NCI-H460 (cell line): ENCODE results near the gene TTI1. TPM values are rescaled to one million over a fixed set of nuclear protein-coding genes. Genes with fewer than 3 reads are reported as not detected.

ENCODE experiments used
- DNase-seq: peaks from one replicate; pipeline ENCODE4 v3.0.0-alpha.2; 2016; ENCODE audit warnings: low read depth; ENCODE audit errors: extremely low read depth
- total RNA-seq: library from RNA; depleted of rRNA; stranded (reverse); fragments of >200 nt; shearing (Covaris generic); gene quantifications from 2 replicates; pipeline ENCODE4 v1.2.3, GENCODE V29; 2014

The TTI1 gene
- total RNA-seq, 1 experiment from 2014 or later, result 27.3 TPM

DNA sequence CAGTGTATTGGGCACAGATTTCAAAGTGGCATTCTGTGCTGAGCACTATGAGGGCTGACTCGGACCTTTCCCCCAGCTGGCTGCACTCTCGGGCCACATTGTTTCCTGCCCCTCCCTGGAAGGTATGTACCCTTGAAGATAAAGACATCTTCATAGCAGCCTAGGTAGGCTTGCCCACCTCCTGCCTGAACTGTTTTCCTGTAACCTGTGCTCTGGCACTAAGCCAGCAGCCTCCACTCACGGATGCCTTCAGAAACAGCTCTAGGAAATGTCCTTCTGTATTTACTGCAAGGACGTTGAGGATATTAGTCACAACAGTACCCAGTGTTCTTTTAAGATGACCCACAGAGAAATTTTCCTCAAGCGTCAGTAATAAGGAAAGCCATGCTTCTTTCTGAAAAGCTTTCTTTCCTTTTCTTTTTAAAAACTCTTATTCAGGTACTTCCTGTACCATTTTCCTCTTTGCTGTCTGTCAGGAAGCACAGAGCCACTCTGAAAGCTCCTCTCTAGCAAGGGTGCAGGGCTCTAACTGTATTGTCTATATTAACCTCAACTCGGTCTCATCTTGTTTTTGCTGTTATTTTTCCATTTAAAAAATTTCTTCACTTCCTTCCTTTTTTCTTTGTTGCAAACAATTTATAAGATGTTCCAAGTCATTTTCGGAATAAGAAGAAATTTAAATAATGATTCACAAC lies 43.5 kb downstream of the TTI1 start:
- DNase-seq, result no peak

- DNase-seq, result no peak
Observed at GRCh38 chr20:37988306-37988954, 44.8 kb downstream of the TTI1 start.

- no peak for DNase-seq
Observed at GRCh38 chr20:37987602-37988290, 45.5 kb downstream of the TTI1 start.

- no peak for DNase-seq
Observed at GRCh38 chr20:37986873-37987601, 46.2 kb downstream of the TTI1 start.

DNA sequence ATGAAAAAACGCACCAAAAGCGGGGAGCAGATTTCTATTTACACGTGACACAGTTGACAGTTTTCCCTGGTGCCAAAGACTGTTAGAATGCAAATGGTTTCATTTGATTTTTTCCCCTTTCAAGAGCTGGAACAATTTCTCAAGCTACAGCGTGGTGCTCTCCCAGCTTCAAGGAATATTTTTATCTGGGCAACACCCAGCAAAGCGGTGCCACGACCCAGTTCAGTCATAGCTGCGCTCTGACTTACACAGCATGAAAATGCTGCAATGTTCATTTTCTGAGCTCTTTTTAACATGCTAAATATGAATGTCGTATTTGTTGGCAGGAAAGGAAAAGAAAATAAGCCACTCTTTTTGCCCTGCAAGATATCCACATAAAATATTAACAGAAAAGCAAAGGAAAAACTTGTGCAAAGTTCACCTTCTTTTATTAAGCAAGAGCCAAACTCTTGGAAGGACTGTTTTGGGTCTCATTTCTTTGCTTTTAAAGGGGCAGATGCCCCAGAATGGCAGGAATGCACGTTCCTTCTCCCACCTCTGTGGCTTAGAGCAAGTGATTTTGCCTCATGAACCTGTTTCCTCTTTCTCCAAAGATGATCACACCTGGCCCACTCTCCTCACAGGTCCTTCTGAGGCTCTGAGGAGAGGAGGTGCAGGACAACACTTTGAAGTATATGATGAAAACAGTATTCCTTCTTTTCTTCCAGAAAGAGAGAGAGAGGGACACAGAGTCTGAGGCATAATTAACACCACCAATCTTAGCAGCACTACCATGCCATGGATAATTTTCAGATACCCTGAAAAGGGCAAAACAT lies 47.0 kb downstream of the TTI1 start:
- no peak for DNase-seq

GRCh38 chr20:37984018-37984785 lies 49.1 kb downstream of the TTI1 start:
- DNase-seq, result no peak

- no peak for DNase-seq
Observed at GRCh38 chr20:37983286-37983685, 50.0 kb downstream of the TTI1 start.

GRCh38 chr20:37981568-37981967 lies 51.7 kb downstream of the TTI1 start:
- DNase-seq, result no peak

- no peak for DNase-seq
Observed at GRCh38 chr20:37980876-37981275, 52.4 kb downstream of the TTI1 start.

- DNase-seq, result no peak
Observed at GRCh38 chr20:37980383-37980782, 52.9 kb downstream of the TTI1 start.

GRCh38 chr20:37979021-37979985 lies 54.0 kb downstream of the TTI1 start:
- DNase-seq, result no peak

GRCh38 chr20:37977786-37978185 lies 55.5 kb downstream of the TTI1 start:
- DNase-seq, result no peak

DNA sequence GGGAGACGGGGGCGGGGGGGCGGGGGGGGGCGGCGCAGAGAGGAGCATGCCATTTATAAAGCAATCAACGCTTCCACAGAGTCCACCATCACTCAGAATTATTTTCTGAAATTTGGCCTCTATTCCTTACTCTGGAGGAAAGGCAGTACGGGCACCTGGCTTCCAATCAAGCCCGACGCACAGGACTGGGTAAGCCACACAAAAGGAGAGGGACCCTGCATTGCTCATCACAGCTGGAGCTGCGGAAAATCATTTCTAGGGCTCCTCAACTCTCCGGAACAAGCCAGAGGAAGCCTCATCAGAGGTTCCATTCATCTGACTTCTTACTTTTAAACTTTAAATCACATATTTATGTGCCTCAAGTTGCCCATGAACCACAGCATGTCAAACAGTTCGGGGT lies 55.9 kb downstream of the TTI1 start:
- DNase-seq, result no peak

GRCh38 chr20:37976887-37977286 lies 56.4 kb downstream of the TTI1 start:
- DNase-seq, result no peak

GRCh38 chr20:37973059-37973910 lies 60.0 kb downstream of the TTI1 start:
- no peak for DNase-seq

- no peak for DNase-seq
Observed at GRCh38 chr20:37972256-37973058, 60.8 kb downstream of the TTI1 start.
